Heart right ventricle (tissue), 16 donors: Measurements from ENCODE around the gene MAP9. TPM values are rescaled to one million over a fixed set of nuclear protein-coding genes. Genes with fewer than 3 reads are reported as not detected.

Experiments used
- ATAC-seq, 8 donors: fragments of 200-7000 bp; cut with Tn5 transposase; one replicate each; pipeline ENCODE4 v1.9.1; 2020; ENCODE audit warnings: mild to moderate bottlenecking in 8 of 8, moderate library complexity in 8 of 8, moderate number of reproducible peaks in 1 of 8
- DNase-seq, 2 donors: peaks; one replicate each; pipeline ENCODE4 v3.0.0-alpha.2; 2020
- H3K27ac ChIP-seq, 10 donors: fragments of 200-600 bp; sonication (generic) in 2 of 10; one replicate each; pipeline versions ENCODE4 v1.5.0 to v1.8.0; 2020 to 2022; ENCODE audit warnings: mild to moderate bottlenecking in 3 of 10
- H3K27me3 ChIP-seq, 7 donors: fragments of 200-600 bp; one replicate each; pipeline ENCODE4 v1.8.0; 2021 to 2022; ENCODE audit warnings: mild to moderate bottlenecking in 2 of 7
- H3K36me3 ChIP-seq, 9 donors: fragments of 200-600 bp; sonication (generic) in 1 of 9; one replicate each; pipeline versions ENCODE4 v1.5.0 to v1.8.0; 2020 to 2022; ENCODE audit warnings: mild to moderate bottlenecking in 2 of 9
- H3K4me1 ChIP-seq, 9 donors: fragments of 200-600 bp; sonication (generic) in 1 of 9; one replicate each; pipeline versions ENCODE4 v1.5.0 to v1.8.0; 2020 to 2022; ENCODE audit warnings: mild to moderate bottlenecking in 4 of 9
- H3K4me3 ChIP-seq, 10 donors: fragments of 200-600 bp; sonication (generic) in 2 of 10; one replicate each; pipeline versions ENCODE4 v1.5.0 to v1.8.0; 2020 to 2022; ENCODE audit warnings: mild to moderate bottlenecking in 7 of 10, moderate library complexity in 2 of 10
- H3K9me3 ChIP-seq, 11 donors: fragments of 200-600 bp in 10 of 11; sonication (generic) in 2 of 11; one replicate each; pipeline versions ENCODE4 v1.5.0 to v1.8.0; 2013 to 2022; ENCODE audit warnings: mild to moderate bottlenecking in 2 of 11, control low read depth in 1 of 11, moderate library complexity in 1 of 11
- WGBS, 2 donors: extraction: QIAGEN DNeasy Blood & Tissue Kit; methylation state at CpG; one replicate each; pipeline ENCODE4 v1.1.7; 2013; ENCODE audit warnings: inconsistent platforms in 1 of 2; 5-methylcytosine and 5-hydroxymethylcytosine counted together
- intact Hi-C, 10 donors: fragments of 100-400 bp; cut with DNase I; formaldehyde crosslinking; loops; one replicate each; pipeline versions ENCODE4 v1.11.1 to v1.14.2; 2022
- polyA plus RNA-seq, 2 donors: library from polyadenylated mRNA; stranded (reverse); fragments of 200-250 nt; gene quantifications; one replicate each; pipeline ENCODE4 v1.2.3, GENCODE V29; 2013
- total RNA-seq, 10 donors: library from RNA; stranded (reverse); fragmentation: NEBNext Ultra II Directional in 3 of 10; extraction: Animal tissue kit (Norgen Biotek cat#: 25700) in 3 of 10; gene quantifications; one replicate each; pipeline versions ENCODE4 v1.2.1 to v1.2.4, GENCODE V29; 2021 to 2023
- TF ChIP-seq, protein P1 (sequence below), 9 donors: fragments of 200-600 bp; sonication (generic) in 2 of 9; IDR thresholded peaks; one replicate each; pipeline versions ENCODE4 v1.5.0 to v1.8.0; 2021 to 2022; ENCODE audit warnings: antibody characterized with exemption in 9 of 9, mild to moderate bottlenecking in 5 of 9, moderate library complexity in 1 of 9
- donor health status: Arrhythmogenic right ventricular cardiomyopathy.
- donor health status: ischemic (EF 13 %, LVEDD 7.1; RV severe dilation, severe dysfunction).
- donor health status: healthy with polysubstance abuse.
- donor health status: DM: no; HTN: yes; CAD: no.
- donor health status: DM: no; HTN: no; CAD: no.
- donor health status: ischemic (EF 25% LVEDD 6.9; RV normal size, moderate dysfunction).
- donor health status: ischemic (EF 25% LVEDD 5.7; RV mildly dilated, moderate dysfunction).
- donor health status: healthy.
- donor health status: DM: yes; HTN: yes; CAD: no.
- donor health status: Ischemic cardiomyopathy.
- donor health status: ischemic (EF 35%, LVEDD 5.7; RV mildly dilated, moderate dysfunction).
- donor health status: nonischemic (EF 11% LVEDD 7.7; RV severe dilation, severe dysfunction).
- donor health status: DM: yes; HTN: yes; CAD: no.
- donor health status: PGD.
- donor health status: ischemic (EF 29% LVEDD 5.4; RV normal size, mild dysfunction).
- donor health status: nonischemic (EF 23%, LVEDD 6.1; RV moderate dilation, normal function).

MAP9 gene
- total and polyA plus RNA-seq, 12 donors = 1.8 to 15.2 (median 9.7) TPM

DNA sequence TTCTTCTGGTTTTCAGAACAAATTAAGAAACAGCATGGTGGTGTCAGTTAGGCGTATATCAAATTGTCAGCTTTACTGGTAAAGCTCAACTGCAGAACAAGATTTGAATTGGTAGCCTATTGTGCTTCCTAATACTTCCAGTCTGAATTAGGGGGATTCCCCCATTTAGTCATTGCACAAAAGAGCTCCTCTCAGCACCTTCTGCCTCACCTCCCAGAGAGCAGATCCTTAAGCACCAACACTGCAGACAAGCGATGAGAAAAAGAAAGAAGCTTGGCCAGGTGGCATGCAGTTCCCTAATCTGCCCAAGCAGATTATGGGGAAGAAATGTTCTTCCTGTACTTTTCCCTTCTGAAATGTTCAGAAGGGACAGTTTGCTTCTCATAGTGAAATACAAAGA, 9.2 kb downstream of the MAP9 start:
- no peaks in the 10 kb centered on the region for H3K9me3 ChIP-seq
- TF ChIP-seq, protein P1, sequence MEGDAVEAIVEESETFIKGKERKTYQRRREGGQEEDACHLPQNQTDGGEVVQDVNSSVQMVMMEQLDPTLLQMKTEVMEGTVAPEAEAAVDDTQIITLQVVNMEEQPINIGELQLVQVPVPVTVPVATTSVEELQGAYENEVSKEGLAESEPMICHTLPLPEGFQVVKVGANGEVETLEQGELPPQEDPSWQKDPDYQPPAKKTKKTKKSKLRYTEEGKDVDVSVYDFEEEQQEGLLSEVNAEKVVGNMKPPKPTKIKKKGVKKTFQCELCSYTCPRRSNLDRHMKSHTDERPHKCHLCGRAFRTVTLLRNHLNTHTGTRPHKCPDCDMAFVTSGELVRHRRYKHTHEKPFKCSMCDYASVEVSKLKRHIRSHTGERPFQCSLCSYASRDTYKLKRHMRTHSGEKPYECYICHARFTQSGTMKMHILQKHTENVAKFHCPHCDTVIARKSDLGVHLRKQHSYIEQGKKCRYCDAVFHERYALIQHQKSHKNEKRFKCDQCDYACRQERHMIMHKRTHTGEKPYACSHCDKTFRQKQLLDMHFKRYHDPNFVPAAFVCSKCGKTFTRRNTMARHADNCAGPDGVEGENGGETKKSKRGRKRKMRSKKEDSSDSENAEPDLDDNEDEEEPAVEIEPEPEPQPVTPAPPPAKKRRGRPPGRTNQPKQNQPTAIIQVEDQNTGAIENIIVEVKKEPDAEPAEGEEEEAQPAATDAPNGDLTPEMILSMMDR (IDR thresholded peaks at IDR 0.05) = no peak
- ATAC-seq = no peak
- intact Hi-C loops = loop anchor here in 3 of 10 donors (10.0 kb wide), 1 partner anchor 813 kb away; the partner anchor contains the start of gene PLRG1 (in 3 of the 3)
- H3K36me3 ChIP-seq = peaks cover 0 to 23% (median 0%) of the 10 kb centered on the region in 9 donors
- H3K27me3 ChIP-seq = peaks cover 0 to 6% (median 0%) of the 10 kb centered on the region in 7 donors
- no peak overlapping the region for H3K27ac ChIP-seq
- 84 to 92% methylated on average over 2 of the region's 2 CpGs for WGBS, 2 donors
- no peak for DNase-seq
- H3K4me3 ChIP-seq = no peak overlapping the region
- no peaks in the 10 kb centered on the region for H3K4me1 ChIP-seq

DNA sequence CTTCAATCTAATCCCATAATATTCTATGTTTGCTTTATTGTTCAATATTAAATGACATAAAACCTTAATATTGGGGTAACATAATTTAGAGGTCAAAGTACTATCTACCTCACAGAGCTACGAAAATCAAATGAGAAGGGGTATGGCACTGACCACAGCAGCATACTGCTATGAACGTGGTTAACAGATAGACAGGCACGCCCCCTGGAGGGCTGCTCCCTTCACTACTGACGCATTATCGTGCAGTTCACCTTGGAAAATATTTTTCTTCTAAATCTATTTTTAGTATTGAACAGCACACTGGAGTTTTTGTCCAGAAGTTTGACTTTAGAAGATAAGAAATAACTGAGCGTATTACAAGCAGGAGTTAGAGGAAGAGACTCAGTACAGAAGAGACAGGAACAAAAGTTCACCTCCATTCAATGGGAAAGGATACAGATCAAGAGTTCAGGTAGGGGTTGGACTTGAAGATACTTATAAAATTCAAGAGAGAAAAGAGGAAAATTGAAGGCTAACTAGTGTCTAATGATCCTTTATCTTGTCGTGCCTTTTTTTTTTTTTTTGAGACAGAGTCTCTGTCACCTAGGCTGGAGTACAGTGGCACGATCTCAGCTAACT, 22.7 kb downstream of the MAP9 start:
- intact Hi-C loops = loop anchor here in 6 of 10 donors (2.0 to 10.0 kb wide), 6 partner anchors 372 to 799 kb away; partner anchors contain the start of gene PLRG1 (in 1 of the 6)
- Histone ChIP-seq H3K27ac (no peak overlapping the region), H3K4me3 (no peak overlapping the region), H3K9me3 (no peaks in the 10 kb centered on the region), H3K27me3 (no peaks in the 10 kb centered on the region), H3K4me1 (peaks cover 0 to 5% (median 0%) of the 10 kb centered on the region in 9 donors), H3K36me3 (peaks cover 0 to 35% (median 0%) of the 10 kb centered on the region in 9 donors)
- DNase-seq (peak; percentile 41 to 64), ATAC-seq (peak in 6 of 8 donors; percentile 25 to 88 (median 81))
- WGBS, 2 donors = 20 to 22% methylated on average over 8 of the region's 8 CpGs
- TF ChIP-seq, protein P1 (IDR thresholded peaks at IDR 0.05) = peak; percentile 40 to 82 (median 73)

DNA sequence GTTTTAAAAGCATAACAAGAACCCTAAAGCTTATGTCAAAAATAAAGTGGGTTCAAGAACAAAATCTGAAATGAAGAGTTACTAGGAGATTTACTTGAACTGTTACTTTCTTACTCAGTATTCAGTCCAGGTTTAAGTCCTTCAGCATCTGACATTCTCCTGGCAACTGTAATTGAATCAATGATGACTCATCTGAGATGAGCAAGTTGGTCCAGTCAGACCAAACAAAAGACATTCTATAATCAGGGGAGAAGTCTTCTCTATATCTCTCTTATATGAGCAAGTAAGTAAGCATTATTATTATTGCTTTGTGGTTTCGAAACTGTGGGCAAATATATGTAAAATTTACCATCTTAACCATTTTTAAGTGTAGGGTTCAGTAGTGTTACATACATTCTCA, 34.6 kb downstream of the MAP9 start:
- TF ChIP-seq, protein P1 (IDR thresholded peaks at IDR 0.05) = no peak
- no peaks in the 10 kb centered on the region for H3K4me1 ChIP-seq
- ATAC-seq = no peak
- H3K36me3 ChIP-seq = peaks cover 0 to 17% (median 0%) of the 10 kb centered on the region in 9 donors
- H3K4me3 ChIP-seq = no peak overlapping the region
- peaks cover 0 to 4% (median 0%) of the 10 kb centered on the region in 7 donors for H3K27me3 ChIP-seq
- DNase-seq = no peak
- intact Hi-C loops = no loop called here
- 68 to 69% methylated on average over 1 of the region's 1 CpG for WGBS, 2 donors
- H3K27ac ChIP-seq = no peak overlapping the region
- H3K9me3 ChIP-seq = no peaks in the 10 kb centered on the region

DNA sequence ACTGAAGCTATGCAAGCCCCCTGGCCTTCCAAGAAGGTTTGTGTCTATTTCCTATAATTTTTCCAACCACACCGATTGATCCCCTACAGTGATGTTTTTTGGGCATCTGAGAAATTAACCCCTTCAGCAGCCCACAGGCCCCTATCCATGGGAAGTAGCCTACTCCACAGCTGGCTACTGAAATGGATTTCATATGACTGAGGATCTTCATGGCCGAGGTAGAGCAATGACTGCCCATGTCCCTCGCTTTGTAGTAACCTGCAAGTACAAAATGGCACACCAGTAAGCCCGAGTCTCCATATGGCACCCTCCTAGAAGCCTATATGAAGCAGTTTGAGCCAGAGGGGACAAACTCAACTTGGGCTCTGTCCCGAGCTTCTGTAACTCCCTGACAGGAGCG, 36.8 kb downstream of the MAP9 start:
- no peak for ATAC-seq
- peaks cover 0 to 8% (median 0%) of the 10 kb centered on the region in 7 donors for H3K27me3 ChIP-seq
- TF ChIP-seq, protein P1 (IDR thresholded peaks at IDR 0.05) = no peak
- no peak for DNase-seq
- intact Hi-C loops = no loop called here
- no peaks in the 10 kb centered on the region for H3K9me3 ChIP-seq
- H3K4me3 ChIP-seq = no peak overlapping the region
- WGBS, 2 donors = 79 to 83% methylated on average over 6 of the region's 6 CpGs
- H3K36me3 ChIP-seq = no peaks in the 10 kb centered on the region
- no peaks in the 10 kb centered on the region for H3K4me1 ChIP-seq
- H3K27ac ChIP-seq = no peak overlapping the region
